ENCODE results near the gene GSK3B. TPM values are rescaled to one million over a fixed set of nuclear protein-coding genes. Genes with fewer than 3 reads are reported as not detected.

Gene GSK3B
- total RNA-seq, 1 experiment from 2014 or later, result 50.0 TPM

DNA sequence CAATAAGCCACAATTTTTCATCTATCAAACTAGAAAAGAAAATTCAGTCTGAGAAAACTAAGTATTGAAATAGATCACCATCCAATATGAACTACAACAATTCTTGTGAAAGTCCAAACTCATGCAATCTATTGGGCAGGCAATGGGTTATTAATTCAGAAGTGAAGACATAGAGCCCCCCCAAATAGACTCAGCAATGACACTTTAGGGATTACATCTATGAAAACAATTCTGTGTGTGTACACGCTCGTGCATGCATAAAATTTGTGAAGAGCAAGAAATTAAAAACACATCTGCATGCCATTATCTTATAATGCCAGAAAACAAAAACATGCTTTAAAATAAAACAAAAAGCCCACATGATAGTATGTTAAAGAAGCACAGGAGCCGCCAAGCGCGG is 161.0 kb downstream of the GSK3B start:
- DNase-seq (ENCODE audit: low read depth, low spot score) (no peak), ATAC-seq (no peak)
- Histone ChIP-seq H3K4me2 (ENCODE audit: low read length) (no peak overlapping the region), H3K27me3 (ENCODE audit: insufficient read depth, low read length) (no peaks in the 10 kb centered on the region), H3K9me3 (ENCODE audit: control insufficient read depth in 1 of 2, insufficient read depth in 1 of 2, low read depth in 1 of 2, low read length in 2 of 2) (no peaks in the 10 kb centered on the region), H3K79me2 (ENCODE audit: insufficient read depth, low read length) (peaks cover 73% of the 10 kb centered on the region), H3K4me3 (replicated peaks in 1 of 2; ENCODE audit: low read depth in 1 of 2, low read length in 2 of 2) (no peak overlapping the region), H3K36me3 (ENCODE audit: control insufficient read depth in 1 of 2, insufficient read depth in 2 of 2, low read length in 2 of 2) (no peaks in the 10 kb centered on the region), H4K20me1 (ENCODE audit: insufficient read depth) (no peaks in the 10 kb centered on the region), H3K9ac (ENCODE audit: low read length) (no peak overlapping the region), H2AFZ (ENCODE audit: low read depth, low read length, poor library complexity, severe bottlenecking) (no peak overlapping the region), H3K27ac (ENCODE audit: low read depth, low read length) (no peak overlapping the region), H3K9me2 (ENCODE audit: insufficient read depth) (no peaks in the 10 kb centered on the region), H3K4me1 (ENCODE audit: control insufficient read depth in 1 of 2, insufficient read depth in 2 of 2, low read length in 2 of 2) (no peaks in the 10 kb centered on the region)
- BruUV-seq (replicated peaks), result no TSS peak
- RAD21 ChIA-PET (ENCODE audit: low non-redundant PET in 1 of 2, low total read pairs in 2 of 2, uncharacterized antibody in 2 of 2, unreplicated experiment in 2 of 2), result no interaction called here
- TF ChIP-seq EZH2phosphoT487 (IDR thresholded peaks at IDR 0.05; ENCODE audit: borderline replicate concordance), result no peak
- TF ChIP-seq, protein P1, sequence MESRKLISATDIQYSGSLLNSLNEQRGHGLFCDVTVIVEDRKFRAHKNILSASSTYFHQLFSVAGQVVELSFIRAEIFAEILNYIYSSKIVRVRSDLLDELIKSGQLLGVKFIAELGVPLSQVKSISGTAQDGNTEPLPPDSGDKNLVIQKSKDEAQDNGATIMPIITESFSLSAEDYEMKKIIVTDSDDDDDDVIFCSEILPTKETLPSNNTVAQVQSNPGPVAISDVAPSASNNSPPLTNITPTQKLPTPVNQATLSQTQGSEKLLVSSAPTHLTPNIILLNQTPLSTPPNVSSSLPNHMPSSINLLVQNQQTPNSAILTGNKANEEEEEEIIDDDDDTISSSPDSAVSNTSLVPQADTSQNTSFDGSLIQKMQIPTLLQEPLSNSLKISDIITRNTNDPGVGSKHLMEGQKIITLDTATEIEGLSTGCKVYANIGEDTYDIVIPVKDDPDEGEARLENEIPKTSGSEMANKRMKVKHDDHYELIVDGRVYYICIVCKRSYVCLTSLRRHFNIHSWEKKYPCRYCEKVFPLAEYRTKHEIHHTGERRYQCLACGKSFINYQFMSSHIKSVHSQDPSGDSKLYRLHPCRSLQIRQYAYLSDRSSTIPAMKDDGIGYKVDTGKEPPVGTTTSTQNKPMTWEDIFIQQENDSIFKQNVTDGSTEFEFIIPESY (IDR thresholded peaks at IDR 0.05; ENCODE audit: extremely low read depth, insufficient replicate concordance, low read length), result no peak
- TF ChIP-seq, protein P2, sequence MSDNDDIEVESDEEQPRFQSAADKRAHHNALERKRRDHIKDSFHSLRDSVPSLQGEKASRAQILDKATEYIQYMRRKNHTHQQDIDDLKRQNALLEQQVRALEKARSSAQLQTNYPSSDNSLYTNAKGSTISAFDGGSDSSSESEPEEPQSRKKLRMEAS (IDR thresholded peaks at IDR 0.05), result no peak
- TF ChIP-seq ELF1 (IDR thresholded peaks at IDR 0.05; ENCODE audit: borderline replicate concordance, low read depth), result no peak
- intact Hi-C loops (cut with micrococcal nuclease), result loop anchor here (10.0 kb wide), 1 partner anchor 62 kb away; no protein-coding TSS in a partner anchor
- POLR2A ChIA-PET, result no interaction called here
- CTCF ChIA-PET, result no interaction called here

DNA sequence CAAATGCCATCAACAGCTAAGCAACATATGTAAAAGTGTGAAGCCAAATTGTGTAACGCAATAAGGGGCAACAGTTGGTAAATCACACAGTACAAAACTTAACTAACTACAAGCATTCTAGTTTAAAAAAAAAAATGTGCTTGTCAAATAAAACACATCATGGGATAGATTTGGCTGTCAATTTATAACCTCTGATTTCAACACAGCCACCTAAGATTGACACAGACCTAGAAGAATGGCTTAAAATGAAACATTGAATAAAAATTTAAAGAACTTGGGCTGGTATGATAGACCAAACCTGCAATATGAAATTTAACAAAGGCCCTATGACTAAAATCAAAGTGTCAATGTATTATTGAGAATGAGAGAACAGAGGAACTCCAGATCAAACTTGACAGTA is 164.0 kb downstream of the GSK3B start:
- POLR2A ChIA-PET, result no interaction called here
- BruUV-seq (replicated peaks), result no TSS peak

More for the DNA sequence above, 164.0 kb downstream of the GSK3B start:
- Histone ChIP-seq H3K79me2 (ENCODE audit: insufficient read depth, low read length) (peaks cover 73% of the 10 kb centered on the region), H3K36me3 (ENCODE audit: control insufficient read depth in 1 of 2, insufficient read depth in 2 of 2, low read length in 2 of 2) (no peaks in the 10 kb centered on the region), H3K4me1 (ENCODE audit: control insufficient read depth in 1 of 2, insufficient read depth in 2 of 2, low read length in 2 of 2) (no peaks in the 10 kb centered on the region), H3K9me2 (ENCODE audit: insufficient read depth) (no peaks in the 10 kb centered on the region), H3K27ac (ENCODE audit: low read depth, low read length) (no peak overlapping the region), H3K4me2 (ENCODE audit: low read length) (no peak overlapping the region), H4K20me1 (ENCODE audit: insufficient read depth) (no peaks in the 10 kb centered on the region), H3K27me3 (ENCODE audit: insufficient read depth, low read length) (no peaks in the 10 kb centered on the region), H3K9me3 (ENCODE audit: control insufficient read depth in 1 of 2, insufficient read depth in 1 of 2, low read depth in 1 of 2, low read length in 2 of 2) (no peaks in the 10 kb centered on the region), H3K9ac (ENCODE audit: low read length) (no peak overlapping the region), H2AFZ (ENCODE audit: low read depth, low read length, poor library complexity, severe bottlenecking) (no peak overlapping the region), H3K4me3 (replicated peaks in 1 of 2; ENCODE audit: low read depth in 1 of 2, low read length in 2 of 2) (no peak overlapping the region)
- TF ChIP-seq, protein P3, sequence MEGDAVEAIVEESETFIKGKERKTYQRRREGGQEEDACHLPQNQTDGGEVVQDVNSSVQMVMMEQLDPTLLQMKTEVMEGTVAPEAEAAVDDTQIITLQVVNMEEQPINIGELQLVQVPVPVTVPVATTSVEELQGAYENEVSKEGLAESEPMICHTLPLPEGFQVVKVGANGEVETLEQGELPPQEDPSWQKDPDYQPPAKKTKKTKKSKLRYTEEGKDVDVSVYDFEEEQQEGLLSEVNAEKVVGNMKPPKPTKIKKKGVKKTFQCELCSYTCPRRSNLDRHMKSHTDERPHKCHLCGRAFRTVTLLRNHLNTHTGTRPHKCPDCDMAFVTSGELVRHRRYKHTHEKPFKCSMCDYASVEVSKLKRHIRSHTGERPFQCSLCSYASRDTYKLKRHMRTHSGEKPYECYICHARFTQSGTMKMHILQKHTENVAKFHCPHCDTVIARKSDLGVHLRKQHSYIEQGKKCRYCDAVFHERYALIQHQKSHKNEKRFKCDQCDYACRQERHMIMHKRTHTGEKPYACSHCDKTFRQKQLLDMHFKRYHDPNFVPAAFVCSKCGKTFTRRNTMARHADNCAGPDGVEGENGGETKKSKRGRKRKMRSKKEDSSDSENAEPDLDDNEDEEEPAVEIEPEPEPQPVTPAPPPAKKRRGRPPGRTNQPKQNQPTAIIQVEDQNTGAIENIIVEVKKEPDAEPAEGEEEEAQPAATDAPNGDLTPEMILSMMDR (IDR thresholded peaks at IDR 0.05 in 2 of 3, conservative IDR thresholded peaks at IDR 0.05 in 1 of 3; ENCODE audit: borderline replicate concordance in 1 of 3, insufficient read depth in 1 of 3, low read depth in 2 of 3, low read length in 2 of 3), result no peak
- no peak for TF ChIP-seq RAD21 (IDR thresholded peaks at IDR 0.05; ENCODE audit: low read depth)
- TF ChIP-seq, protein P1 (IDR thresholded peaks at IDR 0.05; ENCODE audit: extremely low read depth, insufficient replicate concordance, low read length), result no peak
- no peak for TF ChIP-seq EZH2 (IDR thresholded peaks at IDR 0.05)
- no peak for TF ChIP-seq JUND (IDR thresholded peaks at IDR 0.05)
- no peak for TF ChIP-seq ZNF274 (IDR thresholded peaks at IDR 0.05; ENCODE audit: low read depth, low read length)
- TF ChIP-seq SIN3A (IDR thresholded peaks at IDR 0.05; ENCODE audit: low read depth), result no peak
- TF ChIP-seq, protein P4, sequence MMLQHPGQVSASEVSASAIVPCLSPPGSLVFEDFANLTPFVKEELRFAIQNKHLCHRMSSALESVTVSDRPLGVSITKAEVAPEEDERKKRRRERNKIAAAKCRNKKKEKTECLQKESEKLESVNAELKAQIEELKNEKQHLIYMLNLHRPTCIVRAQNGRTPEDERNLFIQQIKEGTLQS (IDR thresholded peaks at IDR 0.05), result no peak
- no peak for TF ChIP-seq SRF (IDR thresholded peaks at IDR 0.05; ENCODE audit: low read depth)
- no peak for TF ChIP-seq EGR1 (IDR thresholded peaks at IDR 0.05; ENCODE audit: low read depth)
- TF ChIP-seq YY1 (IDR thresholded peaks at IDR 0.05; ENCODE audit: extremely low read depth, insufficient replicate concordance, low read depth, low read length), result no peak
- TF ChIP-seq CEBPB (IDR thresholded peaks at IDR 0.05; ENCODE audit: low read depth), result no peak
- ChIA-PET RAD21 (ENCODE audit: low non-redundant PET in 1 of 2, low total read pairs in 2 of 2, uncharacterized antibody in 2 of 2, unreplicated experiment in 2 of 2) (no interaction called here), CTCF (no interaction called here)
- ATAC-seq (no peak), DNase-seq (ENCODE audit: low read depth, low spot score) (no peak)
- intact Hi-C loops (cut with micrococcal nuclease), result loop anchor here (10.0 kb wide), 1 partner anchor 65 kb away; no protein-coding TSS in a partner anchor

Data from HCT116 (cell line).